ENCODE measurements around the gene SYT7. TPM values are rescaled to one million over a fixed set of nuclear protein-coding genes. Genes with fewer than 3 reads are reported as not detected.

Gene SYT7
- total and polyA plus RNA-seq, 2 of the 8 experiments (the other 6 are each of a cell fraction or from before 2014, with no cell fraction given) = 9.6 to 10.5 TPM

DNA sequence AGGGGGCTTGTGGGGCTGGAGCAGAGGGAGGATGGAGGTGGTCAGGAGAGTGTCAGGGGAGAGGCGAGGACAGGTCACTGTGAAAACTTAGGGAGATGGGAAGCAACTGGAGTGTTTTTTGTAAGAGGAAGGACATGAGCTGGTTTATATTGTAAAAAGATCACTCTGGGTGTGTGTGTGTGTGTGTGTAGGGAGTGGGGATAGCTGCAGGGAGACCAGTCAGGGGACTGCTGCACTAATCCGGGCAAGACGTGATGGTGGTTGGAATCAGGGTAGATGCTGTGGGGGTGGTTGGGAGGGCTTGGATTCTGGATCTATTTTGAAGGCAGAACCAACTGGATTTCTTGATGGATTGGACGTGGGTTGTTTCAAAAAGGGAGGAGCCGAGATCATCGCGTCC lies 11.3 kb upstream of the SYT7 start:
- Histone ChIP-seq H3K4me1 (replicated peaks in 1 of 4; ENCODE audit: control insufficient read depth in 3 of 4, insufficient read depth in 4 of 4, low read length in 3 of 4) (peaks cover 0 to 18% (median 12%) of the 10 kb centered on the region in 4 experiments; a peak in 6 of 7 replicates), H4K91ac (replicated peaks; ENCODE audit: insufficient read length, low read length) (no peak overlapping the region), H3K4me3 (ENCODE audit: extremely low read depth in 1 of 4, insufficient read depth in 2 of 4, low read depth in 3 of 4, low read length in 4 of 4) (no peak overlapping the region), H2BK15ac (ENCODE audit: low read length) (no peak overlapping the region), H3K4ac (replicated peaks; ENCODE audit: insufficient read length, low read depth, low read length) (no peak overlapping the region), H2BK20ac (ENCODE audit: low read length) (no peak overlapping the region), H2BK12ac (ENCODE audit: low read depth, low read length) (no peak overlapping the region), H2BK5ac (ENCODE audit: low read depth, low read length) (no peak overlapping the region), H3K79me1 (ENCODE audit: low read depth, low read length) (no peaks in the 10 kb centered on the region), H2AFZ (ENCODE audit: low read length) (no peak overlapping the region), H4K20me1 (replicated peaks in 1 of 2; ENCODE audit: control insufficient read depth in 1 of 2, insufficient read depth in 2 of 2, low read length in 2 of 2) (no peaks in the 10 kb centered on the region), H3K9ac (replicated peaks in 1 of 4; ENCODE audit: extremely low read depth in 1 of 4, low read depth in 3 of 4, low read length in 3 of 4) (no peak overlapping the region), H2BK120ac (replicated peaks; ENCODE audit: low read depth, low read length) (no peak overlapping the region), H3K27me3 (replicated peaks in 1 of 4; ENCODE audit: control insufficient read depth in 3 of 4, extremely low read depth in 1 of 4, insufficient read depth in 3 of 4, low read length in 3 of 4) (peaks cover 0 to 9% (median 4%) of the 10 kb centered on the region in 4 experiments; a peak in 3 of 7 replicates), H3K36me3 (ENCODE audit: control insufficient read depth in 2 of 4, insufficient read depth in 4 of 4, low read length in 3 of 4) (no peaks in the 10 kb centered on the region), H3K18ac (ENCODE audit: extremely low read depth, low read length) (no peak overlapping the region), H4K8ac (ENCODE audit: extremely low read depth, insufficient read depth, low read length) (no peak overlapping the region), H3K23me2 (ENCODE audit: low read depth, low read length) (peaks cover 11% of the 10 kb centered on the region), H3K79me2 (ENCODE audit: control insufficient read depth in 1 of 2, insufficient read depth in 2 of 2, low read length in 2 of 2) (no peaks in the 10 kb centered on the region), H4K5ac (ENCODE audit: insufficient read length, low read depth, low read length) (no peak overlapping the region), H3K23ac (ENCODE audit: insufficient read length) (no peak overlapping the region), H3K56ac (replicated peaks; ENCODE audit: insufficient read length, low read depth, low read length) (no peak overlapping the region), H3K14ac (ENCODE audit: insufficient read length) (no peak overlapping the region), H3K27ac (ENCODE audit: low read depth, low read length) (no peak overlapping the region), H2AK5ac (ENCODE audit: low read depth, low read length) (no peak overlapping the region; the same call in 1 of the 2 replicates), H3K9me3 (ENCODE audit: insufficient read depth in 2 of 2, low read depth in 1 of 2, low read length in 1 of 2) (no peaks in the 10 kb centered on the region), H3K4me2 (ENCODE audit: insufficient read depth in 1 of 2, low read depth in 2 of 2, low read length in 2 of 2) (no peak overlapping the region)
- 84% methylated on average over 7 of the region's 7 CpGs; no CpG with 5 or more reads in 1 of the 2 experiments for WGBS, 2 experiments (ENCODE audit: extremely low coverage in 1 of 2, insufficient coverage in 1 of 2, insufficient read length in 1 of 2, insufficient replicate concordance in 2 of 2, low coverage in 1 of 2, low lambda C conversion rate in 2 of 2, missing lambda C conversion rate in 1 of 2)
- FAIRE-seq (no peak), DNase-seq (ENCODE audit: low read depth in 1 of 2, low spot score in 2 of 2) (no peak)
- TF ChIP-seq JUND (IDR thresholded peaks at IDR 0.05; ENCODE audit: low read length) = no peak
- no peak for TF ChIP-seq EP300 (IDR thresholded peaks at IDR 0.05; ENCODE audit: borderline replicate concordance in 1 of 2, low read depth in 2 of 2, low read length in 2 of 2)
- TF ChIP-seq RAD21 (IDR thresholded peaks at IDR 0.05 in 1 of 2, conservative IDR thresholded peaks at IDR 0.05 in 1 of 2; ENCODE audit: low read depth in 2 of 2, low read length in 2 of 2) = no peak
- CTCF ChIA-PET (ENCODE audit: partially characterized antibody) = interaction anchor here (1.4 to 17.1 kb wide), 4 partner anchors 15 to 46 kb away, joined by 6 to 335 read pairs (median 20); no protein-coding TSS in a partner anchor
- POLR2A ChIA-PET (ENCODE audit: partially characterized antibody) = interaction anchor here (1.3 kb wide), 1 partner anchor 13 kb away, joined by 3 read pairs; no protein-coding TSS in a partner anchor

All from H1 (cell line).